ENCODE results near the gene ATP2A3. TPM values are rescaled to one million over a fixed set of nuclear protein-coding genes. Genes with fewer than 3 reads are reported as not detected.

The ATP2A3 gene
- total RNA-seq, 1 experiment from 2014 or later: 4.4 TPM

- Histone ChIP-seq H3K27ac (peak overlapping the region; percentile 67; the same call in 1 of the 2 replicates), H3F3A (ENCODE audit: insufficient read depth, low read depth) (peaks cover 57% of the 10 kb centered on the region), H3K4me1 (replicated peaks; ENCODE audit: insufficient read depth) (peaks cover 75% of the 10 kb centered on the region), H3K4me2 (peak overlapping the region; percentile 92), H3K36me3 (ENCODE audit: low read depth) (no peaks in the 10 kb centered on the region), H4K20me1 (ENCODE audit: insufficient read depth) (no peaks in the 10 kb centered on the region), H3K4me3 (no peak overlapping the region), H3K27me3 (ENCODE audit: insufficient read depth, low read depth) (no peaks in the 10 kb centered on the region), H3K9me3 (ENCODE audit: insufficient read depth, low read depth) (no peaks in the 10 kb centered on the region), H3K9me2 (ENCODE audit: insufficient read depth) (no peaks in the 10 kb centered on the region), H3K79me2 (ENCODE audit: low read depth) (peaks cover 24% of the 10 kb centered on the region), H2AFZ (no peak overlapping the region)
- DNase-seq: no peak
- ChIA-PET POLR2A (ENCODE audit: unreplicated experiment) (no interaction called here), CTCF (interaction anchor here (1.4 to 1.7 kb wide), 2 partner anchors 25 to 43 kb away, joined by 4 to 7 read pairs; partner anchors contain the start of gene NCBP3)
- BruUV-seq (replicated peaks): no TSS peak
- intact Hi-C loops (cut with micrococcal nuclease; ENCODE audit: unreplicated experiment): loop anchor here (5.0 to 10.0 kb wide), 4 partner anchors 42 to 845 kb away; partner anchors contain the start of gene NCBP3
- no peak for TF ChIP-seq EZH2 (IDR thresholded peaks at IDR 0.05; ENCODE audit: low read depth)
- TF ChIP-seq CTCF (conservative IDR thresholded peaks at IDR 0.05): no peak
These were observed 74.8 kb downstream of the ATP2A3 start for GRCh38 chr17:3889325-3890012.

- TF ChIP-seq CTCF (conservative IDR thresholded peaks at IDR 0.05) (no peak), EZH2 (IDR thresholded peaks at IDR 0.05; ENCODE audit: low read depth) (no peak)
- TSS peak; percentile 59 for BruUV-seq (replicated peaks)
- peak; percentile 74 to 89 for DNase-seq
- Histone ChIP-seq H3K79me2 (ENCODE audit: low read depth) (peaks cover 24% of the 10 kb centered on the region), H3K27ac (peak overlapping the region; percentile 67), H3K27me3 (ENCODE audit: insufficient read depth, low read depth) (no peaks in the 10 kb centered on the region), H3K9me2 (ENCODE audit: insufficient read depth) (no peaks in the 10 kb centered on the region), H3K4me1 (replicated peaks; ENCODE audit: insufficient read depth) (peaks cover 68% of the 10 kb centered on the region), H3K36me3 (ENCODE audit: low read depth) (no peaks in the 10 kb centered on the region), H3F3A (ENCODE audit: insufficient read depth, low read depth) (peaks cover 53% of the 10 kb centered on the region), H4K20me1 (ENCODE audit: insufficient read depth) (no peaks in the 10 kb centered on the region), H3K4me2 (peak overlapping the region; percentile 92), H3K4me3 (peak overlapping the region; percentile 43; the same call in 1 of the 2 replicates), H3K9me3 (ENCODE audit: insufficient read depth, low read depth) (no peaks in the 10 kb centered on the region), H2AFZ (peak overlapping the region; percentile 70)
- POLR2A ChIA-PET (ENCODE audit: unreplicated experiment): no interaction called here
- CTCF ChIA-PET: interaction anchor here (1.3 to 1.7 kb wide), 2 partner anchors 12 to 25 kb away, joined by 3 to 4 read pairs; no protein-coding TSS in a partner anchor
- intact Hi-C loops (cut with micrococcal nuclease; ENCODE audit: unreplicated experiment): no loop called here
These were observed 75.7 kb downstream of the ATP2A3 start for GRCh38 chr17:3888343-3889171.

GRCh38 chr17:3887804-3888203 lies 76.4 kb downstream of the ATP2A3 start:
- CTCF ChIA-PET: interaction anchor here (1.3 kb wide), 1 partner anchor 13 kb away, joined by 3 read pairs; no protein-coding TSS in a partner anchor
- TF ChIP-seq CTCF (conservative IDR thresholded peaks at IDR 0.05) (no peak), EZH2 (IDR thresholded peaks at IDR 0.05; ENCODE audit: low read depth) (no peak)
- peak overlapping the region; percentile 70 for H2AFZ ChIP-seq

More at GRCh38 chr17:3887804-3888203, 76.4 kb downstream of the ATP2A3 start:
- H3K9me2 ChIP-seq (ENCODE audit: insufficient read depth): no peaks in the 10 kb centered on the region
- peaks cover 53% of the 10 kb centered on the region for H3F3A ChIP-seq (ENCODE audit: insufficient read depth, low read depth)
- no peaks in the 10 kb centered on the region for H4K20me1 ChIP-seq (ENCODE audit: insufficient read depth)
- no peak for DNase-seq
- H3K4me2 ChIP-seq: peak overlapping the region; percentile 92
- H3K36me3 ChIP-seq (ENCODE audit: low read depth): no peaks in the 10 kb centered on the region
- H3K9me3 ChIP-seq (ENCODE audit: insufficient read depth, low read depth): no peaks in the 10 kb centered on the region
- POLR2A ChIA-PET (ENCODE audit: unreplicated experiment): interaction anchor here (0.5 kb wide), 1 partner anchor 44 kb away, joined by 5 read pairs; no protein-coding TSS in a partner anchor
- intact Hi-C loops (cut with micrococcal nuclease; ENCODE audit: unreplicated experiment): no loop called here
- peaks cover 65% of the 10 kb centered on the region for H3K4me1 ChIP-seq (replicated peaks; ENCODE audit: insufficient read depth)
- peak overlapping the region; percentile 67 for H3K27ac ChIP-seq
- H3K79me2 ChIP-seq (ENCODE audit: low read depth): peaks cover 24% of the 10 kb centered on the region
- H3K27me3 ChIP-seq (ENCODE audit: insufficient read depth, low read depth): no peaks in the 10 kb centered on the region
- no TSS peak for BruUV-seq (replicated peaks)
- H3K4me3 ChIP-seq: peak overlapping the region; percentile 43; the same call in 1 of the 2 replicates
